Measurements from ENCODE around the gene FOXJ1.

DNA sequence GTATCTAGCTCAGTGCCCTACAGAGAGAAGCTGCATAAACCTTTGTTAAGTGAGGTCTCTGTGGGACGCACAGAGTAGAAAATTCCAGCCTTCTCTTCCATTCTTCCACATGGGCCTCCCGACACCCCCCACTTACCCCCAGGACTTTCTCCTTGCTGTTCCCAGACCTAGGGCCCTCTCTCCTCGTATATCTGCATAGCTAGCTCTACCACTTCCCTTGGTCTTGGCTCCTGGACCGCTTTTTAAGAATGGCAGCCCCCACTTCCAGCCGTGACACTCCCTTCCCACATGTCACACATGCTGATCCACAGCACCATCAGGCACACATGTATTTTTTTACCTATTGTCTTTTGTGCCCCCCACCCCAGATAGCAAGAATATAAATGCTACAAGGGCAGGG lies 16.7 kb upstream of the FOXJ1 start:
- TF ChIP-seq, protein P1, sequence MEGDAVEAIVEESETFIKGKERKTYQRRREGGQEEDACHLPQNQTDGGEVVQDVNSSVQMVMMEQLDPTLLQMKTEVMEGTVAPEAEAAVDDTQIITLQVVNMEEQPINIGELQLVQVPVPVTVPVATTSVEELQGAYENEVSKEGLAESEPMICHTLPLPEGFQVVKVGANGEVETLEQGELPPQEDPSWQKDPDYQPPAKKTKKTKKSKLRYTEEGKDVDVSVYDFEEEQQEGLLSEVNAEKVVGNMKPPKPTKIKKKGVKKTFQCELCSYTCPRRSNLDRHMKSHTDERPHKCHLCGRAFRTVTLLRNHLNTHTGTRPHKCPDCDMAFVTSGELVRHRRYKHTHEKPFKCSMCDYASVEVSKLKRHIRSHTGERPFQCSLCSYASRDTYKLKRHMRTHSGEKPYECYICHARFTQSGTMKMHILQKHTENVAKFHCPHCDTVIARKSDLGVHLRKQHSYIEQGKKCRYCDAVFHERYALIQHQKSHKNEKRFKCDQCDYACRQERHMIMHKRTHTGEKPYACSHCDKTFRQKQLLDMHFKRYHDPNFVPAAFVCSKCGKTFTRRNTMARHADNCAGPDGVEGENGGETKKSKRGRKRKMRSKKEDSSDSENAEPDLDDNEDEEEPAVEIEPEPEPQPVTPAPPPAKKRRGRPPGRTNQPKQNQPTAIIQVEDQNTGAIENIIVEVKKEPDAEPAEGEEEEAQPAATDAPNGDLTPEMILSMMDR (IDR thresholded peaks at IDR 0.05): no peak
- TF ChIP-seq POLR2A (IDR thresholded peaks at IDR 0.05): no peak

Data from thyroid gland (tissue), 4 donors.